OCI-LY3 (cell line): Measurements from ENCODE around the gene DDAH2.

ENCODE experiments used
- EZH2phosphoT487 ChIP-seq: fragments of 200-600 bp; shearing (Covaris generic); IDR thresholded peaks from 2 replicates; pipeline ENCODE4 v1.6.1; 2018; ENCODE audit warnings: antibody characterized with exemption, mixed run types, low read depth
- TF ChIP-seq, protein P1 (sequence below): fragments of 200-600, 300-600 bp; sonication (generic); IDR thresholded peaks from 2 replicates; pipeline ENCODE4 v1.5.1; 2014; ENCODE audit warnings: antibody characterized with exemption, low read length, low read depth

DNA sequence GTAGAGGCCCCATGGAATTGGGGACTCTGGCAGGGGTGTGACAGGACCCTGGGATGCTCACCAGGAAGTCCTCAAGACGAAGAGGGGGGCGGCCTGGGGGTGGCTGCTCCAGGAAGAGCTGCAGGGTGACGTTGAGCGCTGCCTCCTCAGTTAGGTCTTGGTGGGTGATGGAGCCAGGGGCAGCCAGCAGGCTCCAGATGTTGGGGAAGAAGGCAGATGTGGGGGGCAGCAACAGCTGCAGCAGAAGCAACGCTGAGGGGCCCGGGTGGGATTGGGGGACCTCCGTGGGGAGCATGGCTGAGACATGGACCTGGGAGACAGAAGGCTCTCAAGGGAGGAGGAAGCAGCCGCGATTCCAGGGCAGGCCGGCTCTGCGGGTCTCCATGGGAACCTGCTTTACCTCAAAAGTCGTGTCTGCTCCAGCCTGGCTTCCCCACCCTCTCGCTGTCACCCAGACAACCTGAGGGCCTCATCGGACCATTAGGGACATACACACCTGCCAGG is 47.4 kb upstream of the DDAH2 start:
- TF ChIP-seq, protein P1, sequence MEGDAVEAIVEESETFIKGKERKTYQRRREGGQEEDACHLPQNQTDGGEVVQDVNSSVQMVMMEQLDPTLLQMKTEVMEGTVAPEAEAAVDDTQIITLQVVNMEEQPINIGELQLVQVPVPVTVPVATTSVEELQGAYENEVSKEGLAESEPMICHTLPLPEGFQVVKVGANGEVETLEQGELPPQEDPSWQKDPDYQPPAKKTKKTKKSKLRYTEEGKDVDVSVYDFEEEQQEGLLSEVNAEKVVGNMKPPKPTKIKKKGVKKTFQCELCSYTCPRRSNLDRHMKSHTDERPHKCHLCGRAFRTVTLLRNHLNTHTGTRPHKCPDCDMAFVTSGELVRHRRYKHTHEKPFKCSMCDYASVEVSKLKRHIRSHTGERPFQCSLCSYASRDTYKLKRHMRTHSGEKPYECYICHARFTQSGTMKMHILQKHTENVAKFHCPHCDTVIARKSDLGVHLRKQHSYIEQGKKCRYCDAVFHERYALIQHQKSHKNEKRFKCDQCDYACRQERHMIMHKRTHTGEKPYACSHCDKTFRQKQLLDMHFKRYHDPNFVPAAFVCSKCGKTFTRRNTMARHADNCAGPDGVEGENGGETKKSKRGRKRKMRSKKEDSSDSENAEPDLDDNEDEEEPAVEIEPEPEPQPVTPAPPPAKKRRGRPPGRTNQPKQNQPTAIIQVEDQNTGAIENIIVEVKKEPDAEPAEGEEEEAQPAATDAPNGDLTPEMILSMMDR, result no peak
- no peak for TF ChIP-seq EZH2phosphoT487
